A549 (cell line): ENCODE measurements around the gene CCDC136. TPM values are rescaled to one million over a fixed set of nuclear protein-coding genes. Genes with fewer than 3 reads are reported as not detected.

Experiments
- ATAC-seq, 2 experiments: fragments of 200-7000 bp in 1 of 2; fragments of >200 bp in 1 of 2; cut with Nextera tagmentation in 1 of 2; cut with Tn5 transposase in 1 of 2; 3 replicates each; pipeline versions ENCODE4 v1.8.0 to v1.9.1; 2018 to 2020; ENCODE audit warnings: mild to moderate bottlenecking in 1 of 2, moderate library complexity in 1 of 2
- CTCF ChIA-PET: fragments of 300-600 bp; sonication (Branson Sonifier 250); formaldehyde crosslinking; extraction: SDS; loops from one replicate; lab custom pipeline; 2021; ENCODE audit warnings: antibody characterized with exemption, inconsistent platforms; lab: Yijun Ruan, JAX
- POLR2A ChIA-PET: fragments of 350-600 bp; formaldehyde crosslinking; extraction: SDS; loops from one replicate; lab custom pipeline; 2021; ENCODE audit warnings: antibody characterized with exemption, inconsistent platforms; lab: Yijun Ruan, JAX
- DNase-seq, 2 experiments: peaks; one replicate each; pipeline versions ENCODE4 v3.0.0 to v3.0.0-alpha.2; 2011 to 2016; ENCODE audit warnings: low read depth in 1 of 2, low spot score in 1 of 2
- FAIRE-seq: peaks from 2 replicates; lab custom pipeline; 2011; peaks lifted over from hg19 to GRCh38; lab: Jason Lieb, UNC
- H3K27ac ChIP-seq, 2 experiments: fragments of >200 bp; sonication (Bioruptor Twin); formaldehyde crosslinking; 3 replicates each; pipeline ENCODE4 v1.5.1; 2016 to 2017
- H3K4me1 ChIP-seq: fragments of >200 bp; sonication (Bioruptor Twin); formaldehyde crosslinking; 3 replicates; pipeline ENCODE4 v1.6.1; 2016
- H3K4me2 ChIP-seq: fragments of >200 bp; sonication (Bioruptor Twin); formaldehyde crosslinking; 3 replicates; pipeline ENCODE4 v1.6.1; 2016
- H3K4me3 ChIP-seq: fragments of >200 bp; sonication (Bioruptor Twin); formaldehyde crosslinking; 3 replicates; pipeline ENCODE4 v1.5.1; 2016
- H3K9me3 ChIP-seq: fragments of >200 bp; sonication (Bioruptor Twin); formaldehyde crosslinking; 3 replicates; pipeline ENCODE4 v1.6.1; 2016
- CBX8 ChIP-seq: fragments of 200-600 bp; sonication (generic); IDR thresholded peaks from 2 replicates; pipeline ENCODE4 v1.6.1; 2016
- CHD2 ChIP-seq: fragments of 150-350 bp; IDR thresholded peaks from 2 replicates; pipeline ENCODE4 v1.6.1; 2014; ENCODE audit warnings: low read length; ENCODE audit not compliant: partially characterized antibody
- ESRRA ChIP-seq: fragments of 150-350 bp; IDR thresholded peaks from 2 replicates; pipeline ENCODE4 v1.6.1; 2014; ENCODE audit warnings: mild to moderate bottlenecking, low read length, borderline replicate concordance
- GATA3 ChIP-seq: IDR thresholded peaks from 2 replicates; pipeline ENCODE4 v1.6.1; 2012; ENCODE audit warnings: borderline replicate concordance
- HOXA7 ChIP-seq: fragments of 250-450 bp; sonication (Bioruptor Pico); IDR thresholded peaks from 2 replicates; pipeline ENCODE4 v1.5.0; 2020; ENCODE audit warnings: mild to moderate bottlenecking, moderate library complexity
- JUNB ChIP-seq: fragments of >200 bp; sonication (Bioruptor Twin); formaldehyde crosslinking; IDR thresholded peaks from 2 replicates; pipeline ENCODE4 v1.6.1; 2016
- NFE2L2 ChIP-seq: fragments of 150-350 bp; conservative IDR thresholded peaks from 2 replicates; pipeline ENCODE4 v1.6.1; 2014; ENCODE audit warnings: low read length
- PHF8 ChIP-seq: fragments of 200-600 bp; sonication (generic); IDR thresholded peaks from 2 replicates; pipeline ENCODE4 v1.6.1; 2016; ENCODE audit warnings: low read depth, mild to moderate bottlenecking, antibody characterized with exemption, moderate library complexity, borderline replicate concordance
- POLR2A ChIP-seq: IDR thresholded peaks from 2 replicates; pipeline ENCODE4 v1.6.1; 2012; ENCODE audit warnings: mild to moderate bottlenecking, low read length
- RAD21 ChIP-seq, 2 experiments: fragments of >200 bp in 1 of 2; sonication (Bioruptor Twin) in 1 of 2; formaldehyde crosslinking in 1 of 2; IDR thresholded peaks in 1 of 2; conservative IDR thresholded peaks in 1 of 2; 2 replicates in 1 of 2; 3 replicates in 1 of 2; pipeline ENCODE4 v1.6.1; 2012 to 2018; ENCODE audit warnings: inconsistent platforms in 1 of 2
- RARB ChIP-seq: fragments of 250-450 bp; sonication (Bioruptor Pico); IDR thresholded peaks from 2 replicates; pipeline ENCODE4 v1.8.0; 2021; ENCODE audit warnings: mild to moderate bottlenecking, moderate library complexity
- RNF2 ChIP-seq: fragments of 200-600 bp; sonication (generic); IDR thresholded peaks from 2 replicates; pipeline ENCODE4 v1.6.1; 2016; ENCODE audit warnings: low read depth, mild to moderate bottlenecking, antibody characterized with exemption, moderate library complexity, borderline replicate concordance
- SREBF2 ChIP-seq: fragments of 450-650 bp; IDR thresholded peaks from 2 replicates; pipeline ENCODE4 v1.6.1; 2014; ENCODE audit warnings: mild to moderate bottlenecking, moderate library complexity
- TP53 ChIP-seq: fragments of 250-450 bp; sonication (Bioruptor Pico); IDR thresholded peaks from 2 replicates; pipeline ENCODE4 v1.5.0; 2021; ENCODE audit warnings: mild to moderate bottlenecking, moderate library complexity
- ZC3H11A ChIP-seq: fragments of 450-650 bp; IDR thresholded peaks from 2 replicates; pipeline ENCODE4 v1.6.1; 2014; ENCODE audit warnings: antibody characterized with exemption, mild to moderate bottlenecking
- ZFP36 ChIP-seq: fragments of 450-650 bp; IDR thresholded peaks from 2 replicates; pipeline ENCODE4 v1.6.1; 2014; ENCODE audit warnings: borderline replicate concordance; ENCODE audit not compliant: partially characterized antibody
- WGBS: methylation state at CpG from one replicate; pipeline ENCODE4 v1.1.6; 2017; ENCODE audit errors: missing lambda C conversion rate; 5-methylcytosine and 5-hydroxymethylcytosine counted together
- polyA plus RNA-seq, 4 experiments: library from polyadenylated mRNA; depleted of rRNA in 3 of 4; stranded (reverse); fragments of >200 nt; fragmentation: RNase III in 1 of 4; extraction: RNeasy Plus Mini Kit Qiagen cat#74134 plus additional on column Dnase treatment in 1 of 4; gene quantifications; 2 replicates in 3 of 4; 3 replicates in 1 of 4; pipeline ENCODE4 v1.2.3, GENCODE V29; 2011 to 2017
- TF ChIP-seq, protein P1 (sequence below): IDR thresholded peaks from 2 replicates; pipeline ENCODE4 v1.6.1; 2012
- TF ChIP-seq, protein P2 (sequence below): fragments of 250-450 bp; sonication (Bioruptor Pico); IDR thresholded peaks from 2 replicates; pipeline ENCODE4 v1.5.0; 2020; ENCODE audit warnings: low read depth, mild to moderate bottlenecking, moderate library complexity
- TF ChIP-seq, protein P3 (sequence below): IDR thresholded peaks from 2 replicates; pipeline ENCODE4 v1.6.1; 2012; ENCODE audit warnings: low read depth, borderline replicate concordance

CCDC136 gene
- polyA plus RNA-seq, 2 of the 4 experiments (the other 2 are of a cell fraction) = 4.7 to 5.4 TPM

DNA sequence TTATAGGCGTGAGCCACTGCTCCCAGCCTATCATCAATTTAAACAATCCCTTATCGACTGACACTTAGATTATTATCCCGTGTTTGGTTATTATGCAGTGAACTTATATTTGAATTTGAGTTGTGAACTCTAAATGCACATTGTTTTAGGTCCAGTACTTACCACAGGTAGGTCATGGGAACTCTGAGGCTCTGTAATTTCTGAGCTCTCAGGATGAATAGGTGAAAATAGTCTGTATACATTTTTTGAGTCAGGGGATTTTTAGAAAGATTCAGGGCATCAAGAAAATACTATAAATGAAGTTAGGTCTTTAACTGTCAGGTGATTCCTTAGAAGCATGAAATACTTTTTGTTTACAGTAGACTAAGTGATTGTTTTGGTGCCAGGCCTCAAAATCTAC lies 8.8 kb downstream of the CCDC136 start:
- CTCF ChIA-PET = interaction anchor here (1.6 to 1.7 kb wide), 2 partner anchors 26 to 78 kb away, joined by 3 to 4 read pairs; no protein-coding TSS in a partner anchor
- no peak for FAIRE-seq

DNA sequence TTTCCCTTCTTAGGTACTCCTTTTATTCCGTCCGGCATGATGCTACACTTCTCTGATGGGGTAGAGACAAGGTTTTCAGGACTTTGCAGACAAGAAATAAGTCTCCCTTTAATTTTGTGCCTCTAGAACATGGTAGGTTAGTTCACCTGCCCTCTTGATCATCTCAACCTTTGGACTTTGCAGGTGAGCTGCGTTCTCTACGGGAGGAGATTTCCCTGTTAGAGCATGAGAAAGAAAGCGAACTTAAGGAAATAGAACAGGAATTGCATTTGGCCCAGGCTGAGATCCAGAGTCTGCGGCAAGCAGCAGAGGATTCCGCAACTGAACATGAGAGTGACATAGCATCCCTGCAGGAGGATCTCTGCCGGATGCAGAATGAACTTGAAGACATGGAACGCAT lies 9.2 kb downstream of the CCDC136 start:
- no peak overlapping the region for H3K4me2 ChIP-seq
- ATAC-seq (no peak), DNase-seq (no peak), FAIRE-seq (no peak)
- POLR2A ChIA-PET = no interaction called here
- TF ChIP-seq TP53 (CRISPR knock-in tag) (no peak), RARB (no peak), CBX8 (no peak), NFE2L2 (no peak), RAD21 (conservative IDR thresholded peaks at IDR 0.05 in 1 of 2, IDR thresholded peaks at IDR 0.05 in 1 of 2) (no peak), PHF8 (no peak), GATA3 (no peak)
- TF ChIP-seq, protein P1, sequence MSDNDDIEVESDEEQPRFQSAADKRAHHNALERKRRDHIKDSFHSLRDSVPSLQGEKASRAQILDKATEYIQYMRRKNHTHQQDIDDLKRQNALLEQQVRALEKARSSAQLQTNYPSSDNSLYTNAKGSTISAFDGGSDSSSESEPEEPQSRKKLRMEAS = no peak
- WGBS = 88% methylated on average over 9 of the region's 9 CpGs
- H3K27ac ChIP-seq = no peak overlapping the region
- H3K9me3 ChIP-seq = no peaks in the 10 kb centered on the region
- H3K4me3 ChIP-seq = no peak overlapping the region
- H3K4me1 ChIP-seq = no peaks in the 10 kb centered on the region
- CTCF ChIA-PET = interaction anchor here (1.6 to 1.7 kb wide), 2 partner anchors 26 to 78 kb away, joined by 3 to 4 read pairs; no protein-coding TSS in a partner anchor

More for the DNA sequence above, 8.8 kb downstream of the CCDC136 start:
- no peak for TF ChIP-seq RNF2
- no peak for TF ChIP-seq HOXA7
- TF ChIP-seq, protein P2, sequence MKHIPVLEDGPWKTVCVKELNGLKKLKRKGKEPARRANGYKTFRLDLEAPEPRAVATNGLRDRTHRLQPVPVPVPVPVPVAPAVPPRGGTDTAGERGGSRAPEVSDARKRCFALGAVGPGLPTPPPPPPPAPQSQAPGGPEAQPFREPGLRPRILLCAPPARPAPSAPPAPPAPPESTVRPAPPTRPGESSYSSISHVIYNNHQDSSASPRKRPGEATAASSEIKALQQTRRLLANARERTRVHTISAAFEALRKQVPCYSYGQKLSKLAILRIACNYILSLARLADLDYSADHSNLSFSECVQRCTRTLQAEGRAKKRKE (CRISPR knock-in tag) = no peak
- TF ChIP-seq PHF8 = no peak
- TF ChIP-seq ZC3H11A = no peak
- no peak for TF ChIP-seq ZFP36
- TF ChIP-seq, protein P3, sequence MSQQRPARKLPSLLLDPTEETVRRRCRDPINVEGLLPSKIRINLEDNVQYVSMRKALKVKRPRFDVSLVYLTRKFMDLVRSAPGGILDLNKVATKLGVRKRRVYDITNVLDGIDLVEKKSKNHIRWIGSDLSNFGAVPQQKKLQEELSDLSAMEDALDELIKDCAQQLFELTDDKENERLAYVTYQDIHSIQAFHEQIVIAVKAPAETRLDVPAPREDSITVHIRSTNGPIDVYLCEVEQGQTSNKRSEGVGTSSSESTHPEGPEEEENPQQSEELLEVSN = no peak
- no peak for TF ChIP-seq SREBF2
- 81% methylated on average over 3 of the region's 3 CpGs for WGBS
- no peak for ATAC-seq
- Histone ChIP-seq H3K4me1 (no peaks in the 10 kb centered on the region), H3K4me3 (no peak overlapping the region), H3K9me3 (no peaks in the 10 kb centered on the region), H3K4me2 (no peak overlapping the region), H3K27ac (no peak overlapping the region)
- POLR2A ChIA-PET = no interaction called here
- DNase-seq = no peak

DNA sequence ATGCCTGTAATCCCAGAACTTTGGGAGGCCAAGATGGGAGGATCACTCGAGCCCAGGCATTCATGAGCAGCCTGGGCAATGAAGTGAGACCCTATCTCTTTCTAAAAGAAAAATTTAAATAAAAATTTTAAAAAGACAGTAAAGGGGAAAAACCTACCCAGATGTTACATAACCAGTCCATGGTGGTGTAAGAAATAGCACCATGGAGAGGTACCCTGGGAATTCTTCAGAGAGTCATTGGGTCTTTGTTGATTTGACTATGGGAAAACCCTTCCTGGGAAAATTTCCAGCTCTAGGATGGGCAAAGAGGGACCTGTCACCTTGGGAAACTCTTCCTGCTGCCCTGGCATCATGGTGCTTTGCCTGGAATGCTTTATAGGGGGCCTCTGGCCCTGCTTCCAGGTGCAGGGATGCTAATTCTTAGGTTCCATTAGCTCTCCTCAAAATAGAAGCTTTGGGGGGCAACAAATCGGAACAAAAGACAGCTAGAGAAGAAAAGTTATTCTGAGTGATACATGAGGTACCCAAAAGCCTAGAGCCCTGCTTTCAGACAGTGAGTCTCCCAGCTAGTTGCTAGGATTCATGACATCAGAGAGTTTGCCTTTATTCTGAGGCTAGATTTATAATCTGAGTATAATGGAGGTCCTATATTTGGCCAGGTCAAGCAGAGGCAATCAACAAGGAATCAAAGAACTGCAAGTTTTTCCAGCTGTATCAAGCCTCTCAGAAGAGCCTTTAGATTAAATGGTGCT lies 10.1 kb downstream of the CCDC136 start:
- no peak for ATAC-seq
- TF ChIP-seq ESRRA (no peak), JUNB (no peak), RAD21 (conservative IDR thresholded peaks at IDR 0.05 in 1 of 2, IDR thresholded peaks at IDR 0.05 in 1 of 2) (no peak), CHD2 (no peak), POLR2A (no peak)
- TF ChIP-seq, all 56 proteins: peak for 0
- ChIA-PET POLR2A (no interaction called here), CTCF (interaction anchor here (1.0 to 1.7 kb wide), 5 partner anchors 25 to 82 kb away, joined by 3 to 4 read pairs (median 3); partner anchors contain the start of gene ATP6V1F)
- FAIRE-seq (no peak), DNase-seq (no peak)
- Histone ChIP-seq H3K9me3 (no peaks in the 10 kb centered on the region), H3K4me1 (no peaks in the 10 kb centered on the region), H3K4me2 (no peak overlapping the region), H3K4me3 (no peak overlapping the region), H3K27ac (no peak overlapping the region)
- 65% methylated on average over 2 of the region's 2 CpGs for WGBS
